ENCODE results near the gene PSMC5. TPM values are rescaled to one million over a fixed set of nuclear protein-coding genes. Genes with fewer than 3 reads are reported as not detected.

Gene PSMC5
- total and polyA plus RNA-seq, 2 experiments from 2014 or later: 93.1 to 199 TPM

GRCh38 chr17:63837480-63837879, 10.2 kb downstream of the PSMC5 start:
- Histone ChIP-seq H2AFZ (no peak overlapping the region), H3K27me3 (ENCODE audit: insufficient read depth) (no peaks in the 10 kb centered on the region), H3K4me3 (no peak overlapping the region), H3K27ac (ENCODE audit: low read depth) (no peak overlapping the region), H3K36me3 (ENCODE audit: insufficient read depth) (peaks cover 5% of the 10 kb centered on the region; the same call in 1 of the 2 replicates), H4K20me1 (replicated peaks; ENCODE audit: insufficient read depth) (peaks cover 7% of the 10 kb centered on the region; the same call in 1 of the 2 replicates), H3K4me2 (no peak overlapping the region), H3F3A (replicated peaks; ENCODE audit: low read depth) (0 out of 2 replicates have a peak, but pooled peaks cover 8% of the 10 kb centered on the region), H3K4me1 (ENCODE audit: insufficient read depth) (peaks cover 28% of the 10 kb centered on the region), H3K79me2 (replicated peaks; ENCODE audit: insufficient read depth) (peaks cover 44% of the 10 kb centered on the region), H3K9me2 (ENCODE audit: insufficient read depth) (no peaks in the 10 kb centered on the region)
- DNase-seq (ENCODE audit: low spot score): no peak
- Mint-ChIP-seq H3K4me1 (peaks cover 34% of the 10 kb centered on the region), H3K9me3 (no peaks in the 10 kb centered on the region), H3K4me3 (no peak overlapping the region), H3K27me3 (ENCODE audit: insufficient read depth, low read depth, poor library complexity) (peaks cover 28% of the 10 kb centered on the region), H3K27ac (no peak overlapping the region), H3K36me3 (ENCODE audit: low read depth) (peaks cover 45% of the 10 kb centered on the region)
- TF ChIP-seq POLR2AphosphoS5 (IDR thresholded peaks at IDR 0.05; ENCODE audit: low read depth): no peak
- TF ChIP-seq NANOG (IDR thresholded peaks at IDR 0.05; ENCODE audit: borderline replicate concordance): no peak
- TF ChIP-seq CREB1 (CRISPR knock-in tag; IDR thresholded peaks at IDR 0.05; ENCODE audit: low read depth): no peak
- no peak for TF ChIP-seq CTCF (conservative IDR thresholded peaks at IDR 0.05; ENCODE audit: low read depth in 2 of 2)
- TF ChIP-seq EZH2phosphoT487 (IDR thresholded peaks at IDR 0.05; ENCODE audit: unreplicated experiment): no peak
- TF ChIP-seq ZNF331 (CRISPR knock-in tag; IDR thresholded peaks at IDR 0.05; ENCODE audit: low read depth): no peak
- no peak for TF ChIP-seq ETS1 (IDR thresholded peaks at IDR 0.05)
- no peak for ATAC-seq

GRCh38 chr17:63837962-63838600, 10.8 kb downstream of the PSMC5 start:
- H3K9me2 ChIP-seq (ENCODE audit: insufficient read depth): no peaks in the 10 kb centered on the region
- no peaks in the 10 kb centered on the region for H3K27me3 ChIP-seq (ENCODE audit: insufficient read depth)
- H3K4me1 ChIP-seq (ENCODE audit: insufficient read depth): peaks cover 28% of the 10 kb centered on the region
- no peak overlapping the region for H2AFZ ChIP-seq
- H3K27ac Mint-ChIP-seq: no peak overlapping the region; the same call in 1 of the 2 replicates
- no peak overlapping the region for H3K4me3 ChIP-seq
- H3K27me3 Mint-ChIP-seq (ENCODE audit: insufficient read depth, low read depth, poor library complexity): peaks cover 28% of the 10 kb centered on the region
- peak overlapping the region; percentile 75 for H3K4me2 ChIP-seq
- H3K4me1 Mint-ChIP-seq: peaks cover 34% of the 10 kb centered on the region
- peaks cover 39% of the 10 kb centered on the region for H3K36me3 Mint-ChIP-seq (ENCODE audit: low read depth)
- H3F3A ChIP-seq (replicated peaks; ENCODE audit: low read depth): 0 out of 2 replicates have a peak, but pooled peaks cover 5% of the 10 kb centered on the region
- H4K20me1 ChIP-seq (replicated peaks; ENCODE audit: insufficient read depth): peaks cover 7% of the 10 kb centered on the region; the same call in 1 of the 2 replicates
- H3K9me3 Mint-ChIP-seq: no peaks in the 10 kb centered on the region
- no peak for DNase-seq (ENCODE audit: low spot score)
- peaks cover 44% of the 10 kb centered on the region for H3K79me2 ChIP-seq (replicated peaks; ENCODE audit: insufficient read depth)
- peaks cover 5% of the 10 kb centered on the region; the same call in 1 of the 2 replicates for H3K36me3 ChIP-seq (ENCODE audit: insufficient read depth)
- no peak overlapping the region for H3K27ac ChIP-seq (ENCODE audit: low read depth)
- no peak for ATAC-seq
- no peak overlapping the region for H3K4me3 Mint-ChIP-seq
- TF ChIP-seq POLR2AphosphoS5 (IDR thresholded peaks at IDR 0.05; ENCODE audit: low read depth): no peak
- TF ChIP-seq ZNF331 (CRISPR knock-in tag; IDR thresholded peaks at IDR 0.05; ENCODE audit: low read depth): no peak
- no peak for TF ChIP-seq JUNB (IDR thresholded peaks at IDR 0.05; ENCODE audit: unreplicated experiment)
- no peak for TF ChIP-seq REST (IDR thresholded peaks at IDR 0.05; ENCODE audit: unreplicated experiment)
- TF ChIP-seq ZNF114 (CRISPR knock-in tag; IDR thresholded peaks at IDR 0.05): no peak
- no peak for TF ChIP-seq EZH2 (IDR thresholded peaks at IDR 0.05; ENCODE audit: low read depth, unreplicated experiment)
